Measurements from ENCODE around the gene PRKG1.

DNA sequence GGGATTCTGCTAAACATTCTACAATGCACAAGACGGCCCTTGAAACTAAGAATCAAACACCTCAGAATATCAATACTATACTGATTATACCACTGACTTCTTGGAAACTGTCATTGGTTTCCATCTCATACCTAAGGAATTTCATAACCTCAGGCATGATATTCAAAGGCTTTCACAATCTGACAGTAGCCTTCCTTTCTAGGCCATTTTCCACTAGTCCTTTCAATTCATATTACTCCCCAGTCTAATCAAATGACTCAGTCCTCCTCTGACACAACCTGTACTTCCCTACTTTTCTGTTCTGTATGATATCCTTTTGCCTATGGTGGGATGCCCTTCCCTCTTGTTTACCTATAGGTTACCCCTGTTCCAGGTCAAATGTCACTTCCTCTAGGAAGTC is 576.8 kb downstream of the PRKG1 start:
- TF ChIP-seq, protein P1, sequence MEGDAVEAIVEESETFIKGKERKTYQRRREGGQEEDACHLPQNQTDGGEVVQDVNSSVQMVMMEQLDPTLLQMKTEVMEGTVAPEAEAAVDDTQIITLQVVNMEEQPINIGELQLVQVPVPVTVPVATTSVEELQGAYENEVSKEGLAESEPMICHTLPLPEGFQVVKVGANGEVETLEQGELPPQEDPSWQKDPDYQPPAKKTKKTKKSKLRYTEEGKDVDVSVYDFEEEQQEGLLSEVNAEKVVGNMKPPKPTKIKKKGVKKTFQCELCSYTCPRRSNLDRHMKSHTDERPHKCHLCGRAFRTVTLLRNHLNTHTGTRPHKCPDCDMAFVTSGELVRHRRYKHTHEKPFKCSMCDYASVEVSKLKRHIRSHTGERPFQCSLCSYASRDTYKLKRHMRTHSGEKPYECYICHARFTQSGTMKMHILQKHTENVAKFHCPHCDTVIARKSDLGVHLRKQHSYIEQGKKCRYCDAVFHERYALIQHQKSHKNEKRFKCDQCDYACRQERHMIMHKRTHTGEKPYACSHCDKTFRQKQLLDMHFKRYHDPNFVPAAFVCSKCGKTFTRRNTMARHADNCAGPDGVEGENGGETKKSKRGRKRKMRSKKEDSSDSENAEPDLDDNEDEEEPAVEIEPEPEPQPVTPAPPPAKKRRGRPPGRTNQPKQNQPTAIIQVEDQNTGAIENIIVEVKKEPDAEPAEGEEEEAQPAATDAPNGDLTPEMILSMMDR (IDR thresholded peaks at IDR 0.05; ENCODE audit: insufficient read depth, low read length, poor library complexity, severe bottlenecking), result no peak
- TF ChIP-seq EZH2phosphoT487 (conservative IDR thresholded peaks at IDR 0.05; ENCODE audit: low read length), result no peak
